GM12878 (cell line): ENCODE data around the gene WDR93.
A peak's percentile ranks its signal among the peaks of the same experiment; 100 is the strongest.

ENCODE experiments used
- ASH2L ChIP-seq: fragments of 300-600, 200-600 bp; sonication (generic); IDR thresholded peaks from 2 replicates; pipeline ENCODE4 v1.6.1; 2017; ENCODE audit warnings: low read depth, mild to moderate bottlenecking, borderline replicate concordance
- CTCF ChIP-seq, 3 experiments: IDR thresholded peaks in 2 of 3; conservative IDR thresholded peaks in 1 of 3; 2 replicates each; pipeline ENCODE4 v1.5.1; 2011; ENCODE audit warnings: low read depth in 3 of 3, low read length in 3 of 3, mild to moderate bottlenecking in 3 of 3, control low read depth in 2 of 3, moderate library complexity in 2 of 3, inconsistent platforms in 1 of 3, mixed read lengths in 1 of 3; ENCODE audit not compliant: control insufficient read depth in 2 of 3, insufficient read depth in 1 of 3; ENCODE audit errors: extremely low read depth in 1 of 3
- HDAC6 ChIP-seq: fragments of 200-600 bp; sonication (generic); IDR thresholded peaks from one replicate; pipeline ENCODE4 v1.8.0; 2017; ENCODE audit warnings: antibody characterized with exemption; ENCODE audit not compliant: unreplicated experiment
- IRF4 ChIP-seq: IDR thresholded peaks from 2 replicates; pipeline ENCODE4 v1.6.1; 2011; ENCODE audit warnings: low read depth, low read length
- MEF2B ChIP-seq: fragments of 450-650 bp; IDR thresholded peaks from 2 replicates; pipeline ENCODE4 v1.6.1; 2018; ENCODE audit warnings: mild to moderate bottlenecking, moderate library complexity; ENCODE audit not compliant: partially characterized antibody, poor library complexity, severe bottlenecking
- RAD21 ChIP-seq: IDR thresholded peaks from 2 replicates; pipeline ENCODE4 v1.6.1; 2011; ENCODE audit warnings: mild to moderate bottlenecking, low read depth, low read length, moderate library complexity; ENCODE audit not compliant: insufficient read depth
- SP1 ChIP-seq: IDR thresholded peaks from one replicate; pipeline ENCODE4 v1.6.1; 2011; ENCODE audit warnings: low read depth, low read length
- SUZ12 ChIP-seq: fragments of 200-600 bp; sonication (generic); IDR thresholded peaks from one replicate; pipeline ENCODE4 v1.6.1; 2018; ENCODE audit warnings: antibody characterized with exemption, mild to moderate bottlenecking; ENCODE audit not compliant: unreplicated experiment
- ZBTB33 ChIP-seq: fragments of 450-650 bp; IDR thresholded peaks from 2 replicates; pipeline ENCODE4 v1.6.1; 2017; ENCODE audit warnings: mild to moderate bottlenecking

GRCh38 chr15:89776274-89777072 lies 85.9 kb downstream of the WDR93 start, which contains the start of gene MESP2:
- TF ChIP-seq CTCF (IDR thresholded peaks at IDR 0.05 in 2 of 3, conservative IDR thresholded peaks at IDR 0.05 in 1 of 3; ENCODE audit: control insufficient read depth in 2 of 3, extremely low read depth in 1 of 3, insufficient read depth in 1 of 3, low read depth in 3 of 3, low read length in 3 of 3) (peak; percentile 8 to 33 (median 12); a peak in 3 of 6 replicates), SP1 (no peak), ZBTB33 (no peak), HDAC6 (no peak), IRF4 (no peak), RAD21 (no peak), MEF2B (no peak), SUZ12 (no peak), ASH2L (no peak)
